ENCODE measurements around the gene FTCDNL1.

FTCDNL1 gene

DNA sequence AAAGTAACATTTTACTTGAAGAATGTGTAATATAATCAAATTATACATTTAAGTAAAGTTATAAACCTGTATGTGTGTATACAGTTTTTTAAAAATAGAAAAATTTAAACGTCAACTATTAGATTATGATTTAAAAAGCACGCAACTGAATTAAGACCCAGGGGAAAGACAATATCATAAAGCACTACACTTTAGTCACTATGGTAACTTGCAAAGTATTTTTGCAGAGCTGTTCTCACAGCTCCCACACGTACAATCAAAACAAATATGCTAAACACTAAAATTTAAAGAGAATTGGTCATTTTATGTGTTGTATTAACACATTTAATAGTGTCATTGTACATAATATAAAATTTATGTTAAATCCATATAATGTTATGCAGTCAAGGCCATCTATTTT is 59.7 kb downstream of the FTCDNL1 start:
- no peak for DNase-seq (ENCODE audit: low spot score)

DNA sequence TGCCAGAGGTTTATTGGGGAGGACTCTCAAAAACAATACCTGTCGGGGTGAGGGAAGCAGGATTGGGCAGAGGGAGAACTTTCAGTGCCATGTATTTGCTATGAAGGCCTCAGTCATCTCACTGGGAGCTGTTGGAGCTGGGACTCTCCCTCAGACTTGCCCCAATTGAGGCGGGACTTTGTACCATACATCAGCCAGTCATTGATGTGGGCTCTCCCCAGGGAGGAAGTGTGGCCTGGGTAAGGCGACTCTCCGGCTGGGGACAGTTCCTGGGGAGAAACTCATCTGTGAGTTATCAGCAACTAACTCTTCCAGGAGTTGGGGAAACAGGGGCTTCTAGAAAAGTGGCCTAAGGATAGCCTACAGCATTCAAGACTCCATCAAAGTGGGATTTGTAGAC is 66.5 kb downstream of the FTCDNL1 start:
- no peak for DNase-seq (ENCODE audit: low spot score)

GRCh38 chr2:199779589-199779988 is 71.4 kb downstream of the FTCDNL1 start:
- no peak for DNase-seq (ENCODE audit: low spot score)

DNA sequence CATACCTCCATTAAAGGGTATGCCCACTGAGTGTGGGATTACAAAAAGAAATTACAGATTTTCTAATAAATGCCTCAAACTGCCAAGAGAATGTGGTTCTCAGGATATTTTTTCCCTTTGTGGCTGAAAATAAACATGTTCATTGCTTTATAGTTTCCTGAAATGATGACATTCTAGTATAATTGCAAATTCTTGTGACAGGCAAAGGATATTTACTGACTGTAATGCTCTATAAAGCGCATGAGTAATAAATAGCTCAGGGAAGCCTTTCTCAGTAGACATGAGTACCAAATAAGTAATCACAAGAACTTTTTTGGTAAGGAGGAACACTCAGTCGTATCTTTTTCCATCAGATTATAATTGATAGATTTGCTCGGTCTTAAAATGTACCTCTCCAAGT is 72.3 kb downstream of the FTCDNL1 start:
- DNase-seq (ENCODE audit: low spot score): no peak

DNA sequence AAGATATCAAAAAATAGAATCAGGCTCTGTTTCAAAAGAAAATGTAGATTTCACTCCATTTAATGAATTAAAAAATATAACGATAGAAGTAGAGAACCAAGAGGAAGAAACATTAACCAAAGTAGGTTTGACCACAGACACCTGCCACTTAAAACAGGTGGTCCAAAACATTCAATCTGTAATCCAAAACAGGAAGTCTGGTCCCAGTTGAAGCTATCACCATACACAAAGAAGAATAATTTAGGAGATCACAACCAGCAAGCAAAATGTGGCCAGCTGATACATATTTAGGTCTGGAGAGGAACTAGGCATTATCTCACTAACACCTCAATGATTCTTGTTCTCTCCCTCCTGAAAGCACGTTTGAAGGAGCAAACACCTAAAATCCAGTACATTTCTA is 73.1 kb downstream of the FTCDNL1 start:
- DNase-seq (ENCODE audit: low spot score): no peak

DNA sequence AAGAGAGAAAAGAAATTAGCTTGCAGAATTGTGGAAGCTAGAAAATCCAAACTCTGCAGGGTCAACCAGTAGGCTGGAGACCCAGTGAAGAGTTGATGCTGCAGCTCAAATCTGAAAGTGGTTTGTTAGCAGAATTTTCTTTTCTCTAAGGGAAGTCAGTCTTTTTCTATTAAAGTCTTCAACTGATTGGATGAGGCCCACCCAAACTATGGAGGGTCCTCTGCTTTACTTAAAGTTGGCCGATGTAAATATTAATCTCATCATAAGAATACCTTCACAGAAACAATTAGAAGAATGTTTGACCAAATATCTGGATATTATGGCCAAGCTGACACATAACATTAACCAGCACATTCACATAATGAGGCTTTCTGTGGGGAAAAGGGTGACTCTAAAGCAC is 73.7 kb downstream of the FTCDNL1 start:
- no peak for DNase-seq (ENCODE audit: low spot score)

DNA sequence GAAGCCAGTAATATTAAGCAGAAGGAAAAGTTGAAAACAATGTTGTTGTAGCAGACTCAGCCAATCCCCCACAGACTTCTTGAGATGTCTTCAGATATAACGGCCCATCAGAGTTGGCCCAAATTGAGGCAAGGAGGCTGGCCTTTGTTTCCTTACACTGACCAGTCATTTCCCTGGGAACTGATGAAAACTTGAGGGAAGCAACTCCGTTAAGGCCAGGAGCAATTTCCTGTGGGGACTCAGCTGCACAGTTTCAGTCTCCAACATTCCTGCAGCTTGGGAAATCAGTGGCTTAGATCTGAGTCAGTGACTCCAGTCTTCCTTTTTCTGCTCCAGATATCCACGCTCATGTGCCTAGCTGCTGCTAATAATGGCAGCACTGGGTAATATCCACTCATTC is 75.7 kb downstream of the FTCDNL1 start:
- DNase-seq (ENCODE audit: low spot score): no peak

GRCh38 chr2:199772035-199772976 is 78.7 kb downstream of the FTCDNL1 start:
- peak; percentile 40 for DNase-seq (ENCODE audit: low spot score)

DNA sequence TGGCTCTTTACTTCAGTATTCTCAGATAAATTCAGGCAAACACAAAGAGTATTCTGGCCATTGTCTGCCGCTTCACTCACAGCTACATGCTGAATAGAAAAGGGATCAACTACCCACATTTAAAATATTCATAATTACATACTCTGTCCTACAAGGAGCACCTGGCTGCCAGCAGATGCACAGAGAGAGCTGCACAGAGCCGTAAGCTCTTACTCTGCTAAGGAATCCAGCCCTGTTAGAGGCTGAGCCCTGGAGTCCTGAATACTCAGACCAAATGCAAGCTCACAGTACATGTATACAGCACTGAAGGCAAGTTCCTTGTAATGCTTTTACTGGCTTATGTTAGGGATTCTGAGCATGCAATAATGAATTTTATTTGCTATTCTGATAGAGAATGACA is 80.3 kb downstream of the FTCDNL1 start:
- DNase-seq (ENCODE audit: low spot score): peak; percentile 48

DNA sequence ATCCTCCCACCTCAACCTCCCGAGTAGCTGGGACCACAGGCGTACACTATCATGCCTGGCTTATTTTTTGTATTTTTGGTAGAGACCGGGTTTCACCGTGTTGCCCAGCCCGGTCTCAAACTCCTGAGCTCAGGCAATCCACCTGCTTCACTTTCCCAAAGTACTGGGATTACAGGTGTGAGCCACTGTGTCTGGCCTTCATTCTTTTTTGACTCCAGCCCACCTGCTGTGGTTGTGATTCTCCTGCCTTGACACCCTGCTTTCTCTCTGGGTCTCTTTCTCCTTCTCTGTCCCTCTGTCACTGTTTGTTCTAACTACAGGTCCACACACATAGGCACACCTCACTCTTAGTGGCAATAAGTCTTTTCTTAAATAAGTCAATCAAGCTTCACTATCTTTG is 85.3 kb downstream of the FTCDNL1 start:
- DNase-seq (ENCODE audit: low spot score): no peak

GRCh38 chr2:199764273-199764800 is 86.7 kb downstream of the FTCDNL1 start:
- no peak for DNase-seq (ENCODE audit: low spot score)

DNA sequence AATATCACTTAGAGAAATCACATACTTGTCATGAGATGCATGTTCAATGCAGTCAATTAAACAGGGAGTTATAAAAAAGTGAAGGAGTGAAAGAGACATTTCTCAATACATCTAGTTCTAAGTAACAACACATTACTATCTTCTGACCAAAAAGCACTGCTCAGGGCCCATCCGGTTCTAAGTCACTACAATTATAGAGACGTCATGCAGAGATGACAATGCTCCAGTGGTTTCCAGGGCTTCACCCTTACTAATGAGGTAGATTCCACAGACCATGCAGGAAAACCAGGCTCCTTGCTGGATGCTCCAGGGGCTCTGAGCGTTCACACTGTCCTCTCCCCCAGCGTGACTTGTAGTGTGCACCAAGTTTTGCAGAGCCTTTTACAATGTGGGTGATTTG is 88.0 kb downstream of the FTCDNL1 start:
- no peak for DNase-seq (ENCODE audit: low spot score)

- no peak for DNase-seq (ENCODE audit: low spot score)
Observed at GRCh38 chr2:199760574-199760973, 90.4 kb downstream of the FTCDNL1 start.

DNA sequence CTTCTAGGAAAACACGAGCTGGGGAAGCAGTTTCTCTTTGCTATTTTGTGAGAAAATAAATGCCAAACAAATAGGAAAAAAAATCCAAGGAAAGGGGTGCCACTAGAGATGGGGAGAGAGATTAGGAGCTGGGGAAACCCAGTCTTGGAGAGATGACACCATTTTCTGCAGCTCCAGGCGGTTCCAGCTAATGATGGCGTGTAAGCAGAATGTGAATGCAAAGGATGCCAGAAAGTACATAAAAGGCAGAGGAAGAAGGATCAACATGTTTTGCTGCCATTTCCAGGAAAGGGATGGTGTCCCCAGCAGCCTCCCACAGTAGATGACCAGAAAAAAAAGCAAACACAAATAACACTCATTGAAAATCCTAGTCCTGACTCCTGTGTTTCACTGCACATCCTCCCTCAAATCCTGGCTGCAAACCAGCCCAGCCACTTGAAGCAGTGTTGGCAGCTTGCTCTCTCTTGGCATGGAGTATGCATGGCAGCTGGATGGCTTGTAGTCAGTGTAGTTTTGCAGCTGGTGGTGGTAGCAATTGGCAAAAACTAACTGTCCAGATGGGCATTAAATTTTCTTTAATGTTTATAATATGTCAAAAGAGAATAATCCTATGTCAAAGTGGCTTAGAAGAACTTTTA is 93.6 kb downstream of the FTCDNL1 start:
- peak; percentile 98 for DNase-seq (ENCODE audit: low spot score)

- no peak for DNase-seq (ENCODE audit: low spot score)
Observed at GRCh38 chr2:199756743-199757142, 94.2 kb downstream of the FTCDNL1 start.

- no peak for DNase-seq (ENCODE audit: low spot score)
Observed at GRCh38 chr2:199756211-199756610, 94.8 kb downstream of the FTCDNL1 start.

DNA sequence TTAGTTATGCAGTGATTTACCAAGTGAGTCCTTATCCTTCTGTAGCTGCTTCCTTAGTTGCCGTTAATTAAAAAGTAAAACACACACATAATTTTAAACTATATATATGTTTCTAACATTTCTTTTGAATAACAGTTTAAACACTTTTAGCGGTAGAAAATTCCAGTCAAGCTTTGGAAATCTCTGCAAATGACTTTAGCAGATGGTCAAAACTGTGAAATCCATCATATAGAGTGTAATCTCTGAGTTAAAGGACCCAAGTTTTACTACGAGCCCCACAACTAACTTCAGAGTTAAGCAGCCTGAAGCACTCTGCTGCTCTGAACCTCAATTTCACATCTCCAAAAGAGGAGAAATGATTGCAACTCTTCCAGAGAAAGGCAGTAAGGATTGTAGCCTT is 96.2 kb downstream of the FTCDNL1 start:
- no peak for DNase-seq (ENCODE audit: low spot score)

- DNase-seq (ENCODE audit: low spot score): no peak
Observed at GRCh38 chr2:199751492-199752120, 99.4 kb downstream of the FTCDNL1 start.

DNA sequence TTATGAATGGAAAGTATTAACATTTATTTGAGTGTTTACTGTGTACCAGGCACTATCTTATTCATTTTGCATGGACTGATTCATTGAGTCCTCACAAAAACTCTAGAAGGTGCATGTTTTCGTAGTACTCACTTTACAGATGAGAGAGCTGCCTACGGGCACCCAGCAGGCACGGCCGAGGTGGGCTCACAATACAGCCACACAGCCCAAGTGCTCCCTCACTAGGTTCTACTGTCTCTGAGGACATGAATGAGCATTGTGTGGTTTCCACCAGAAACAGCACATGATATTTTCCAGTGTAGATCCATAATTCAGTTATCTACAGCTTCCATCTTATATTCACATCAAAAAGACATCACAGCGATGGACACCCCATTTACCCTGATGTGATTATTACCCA is 101.4 kb downstream of the FTCDNL1 start:
- no peak for DNase-seq (ENCODE audit: low spot score)

DNA sequence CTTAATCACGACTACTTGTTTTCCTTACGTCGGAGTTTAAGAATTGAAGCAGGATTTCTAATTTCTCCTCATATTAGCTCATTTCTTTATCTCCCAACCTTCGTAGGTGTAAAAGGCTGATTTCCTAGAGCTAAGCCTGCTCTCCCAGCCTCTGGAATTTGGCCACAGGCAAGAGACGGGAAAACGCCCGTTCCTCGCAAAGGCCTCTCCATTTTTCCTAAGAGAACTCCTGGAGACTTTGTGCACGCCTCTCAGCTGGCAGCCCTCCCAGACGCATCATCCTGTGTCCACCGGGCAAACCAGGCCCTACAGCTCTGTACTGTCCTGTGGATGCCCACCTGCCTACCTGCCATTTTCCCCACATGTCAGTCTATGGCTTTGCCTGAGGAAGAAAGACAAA is 106.3 kb downstream of the FTCDNL1 start:
- DNase-seq (ENCODE audit: low spot score): no peak

DNA sequence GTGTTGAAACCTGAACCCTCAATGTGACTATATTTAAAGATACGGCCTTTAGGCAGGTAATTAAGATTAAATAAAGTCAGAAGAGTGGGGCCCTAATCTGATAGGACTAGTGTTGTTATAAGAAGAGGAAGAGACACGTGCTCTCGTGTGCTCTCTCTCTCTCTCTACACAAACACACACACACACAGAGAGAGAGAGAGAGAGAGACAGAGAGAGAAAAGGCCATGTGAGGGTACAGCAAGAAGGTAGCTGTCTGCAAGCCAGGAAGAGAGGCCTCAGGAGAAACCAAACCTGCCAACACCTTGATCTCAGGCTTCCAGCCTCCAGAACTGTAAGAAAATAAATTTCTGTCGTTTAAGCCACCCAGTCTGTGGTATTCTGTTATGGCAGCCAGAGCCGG is 106.7 kb downstream of the FTCDNL1 start:
- DNase-seq (ENCODE audit: low spot score): no peak

- DNase-seq (ENCODE audit: low spot score): no peak
Observed at GRCh38 chr2:199743415-199744120, 107.4 kb downstream of the FTCDNL1 start.
